MCF 10A (cell line): Measurements from ENCODE around the gene MEI4. TPM values are rescaled to one million over a fixed set of nuclear protein-coding genes. Genes with fewer than 3 reads are reported as not detected.

ENCODE experiments used
- BruUV-seq: library from RNA; stranded (reverse); fragments of 400-500 nt; replicated peaks from 2 replicates; lab custom pipeline; 2021; lab: Mats Ljungman, UMichigan
- CTCF ChIA-PET: fragments of 300-600 bp; sonication (Branson Sonifier 250); formaldehyde crosslinking; extraction: SDS; loops from one replicate; lab custom pipeline; 2021; ENCODE audit warnings: antibody characterized with exemption, inconsistent platforms; lab: Yijun Ruan, JAX
- POLR2A ChIA-PET: fragments of 300-600, 350-650 bp; sonication (Branson Sonifier 250); formaldehyde crosslinking; extraction: SDS; loops from one replicate; lab custom pipeline; 2020; ENCODE audit warnings: antibody characterized with exemption, inconsistent platforms; lab: Yijun Ruan, JAX
- DNase-seq: peaks from one replicate; pipeline ENCODE4 v3.0.0-alpha.2; 2018; ENCODE audit not compliant: unreplicated experiment
- H3K27ac Mint-ChIP-seq: one replicate; pipeline ENCODE4 v1.8.0; 2022; ENCODE audit warnings: mild to moderate bottlenecking, low read depth, mixed read lengths; ENCODE audit not compliant: unreplicated experiment
- H3K27me3 Mint-ChIP-seq: one replicate; pipeline ENCODE4 v1.8.0; 2022; ENCODE audit warnings: mixed read lengths; ENCODE audit not compliant: insufficient read depth, unreplicated experiment
- H3K36me3 Mint-ChIP-seq: one replicate; pipeline ENCODE4 v1.8.0; 2022; ENCODE audit warnings: mild to moderate bottlenecking, moderate library complexity, mixed read lengths; ENCODE audit not compliant: insufficient read depth, unreplicated experiment
- H3K4me1 Mint-ChIP-seq: one replicate; pipeline ENCODE4 v1.8.0; 2022; ENCODE audit warnings: mixed read lengths; ENCODE audit not compliant: insufficient read depth, unreplicated experiment
- H3K4me3 Mint-ChIP-seq: one replicate; pipeline ENCODE4 v1.8.0; 2022; ENCODE audit warnings: mild to moderate bottlenecking, moderate library complexity, mixed read lengths; ENCODE audit not compliant: unreplicated experiment
- H3K9me3 Mint-ChIP-seq: one replicate; pipeline ENCODE4 v1.8.0; 2022; ENCODE audit warnings: mixed read lengths; ENCODE audit not compliant: unreplicated experiment
- CTCF ChIP-seq: fragments of 200-600 bp; IDR thresholded peaks from one replicate; pipeline ENCODE4 v1.8.0; 2022; ENCODE audit warnings: antibody characterized with exemption, mild to moderate bottlenecking; ENCODE audit not compliant: unreplicated experiment
- intact Hi-C: fragments of 100-400 bp; cut with micrococcal nuclease; formaldehyde crosslinking; loops from 2 replicates; pipeline ENCODE4 v1.14.1; 2022
- total RNA-seq: library from RNA; stranded (reverse); gene quantifications from 2 replicates; pipeline ENCODE4 v1.2.3, GENCODE V29; 2022

Gene MEI4
- total RNA-seq, 1 experiment from 2014 or later, result not detected

- H3K4me3 Mint-ChIP-seq, result no peak overlapping the region
- BruUV-seq, result no TSS peak
- H3K4me1 Mint-ChIP-seq, result no peaks in the 10 kb centered on the region
- no peaks in the 10 kb centered on the region for H3K27me3 Mint-ChIP-seq
- no peak for DNase-seq
- intact Hi-C loops, result no loop called here
- TF ChIP-seq CTCF, result no peak
- POLR2A ChIA-PET, result no interaction called here
- peaks cover 22% of the 10 kb centered on the region for H3K9me3 Mint-ChIP-seq
- H3K36me3 Mint-ChIP-seq, result no peaks in the 10 kb centered on the region
- no peak overlapping the region for H3K27ac Mint-ChIP-seq
- CTCF ChIA-PET, result interaction anchor here (0.6 to 0.7 kb wide), 2 partner anchors 13 to 1295 kb away, joined by 3 to 4 read pairs; no protein-coding TSS in a partner anchor
Measured at GRCh38 chr6:77910826-77911225, 258.0 kb downstream of the MEI4 start.

- Mint-ChIP-seq H3K9me3 (no peaks in the 10 kb centered on the region), H3K27me3 (no peaks in the 10 kb centered on the region), H3K27ac (no peak overlapping the region), H3K4me1 (no peaks in the 10 kb centered on the region), H3K4me3 (no peak overlapping the region), H3K36me3 (no peaks in the 10 kb centered on the region)
- peak; percentile 42 for DNase-seq
- POLR2A ChIA-PET, result no interaction called here
- intact Hi-C loops, result loop anchor here (1.0 to 5.0 kb wide), 2 partner anchors 186 to 304 kb away; no protein-coding TSS in a partner anchor
- CTCF ChIA-PET, result interaction anchor here (0.5 to 1.8 kb wide), 8 partner anchors 10 to 460 kb away, joined by 3 to 7 read pairs (median 4); no protein-coding TSS in a partner anchor
- TF ChIP-seq CTCF, result peak; percentile 20
- BruUV-seq, result no TSS peak
Measured at GRCh38 chr6:77926198-77926751, 273.4 kb downstream of the MEI4 start.

GRCh38 chr6:77930382-77930781 lies 277.5 kb downstream of the MEI4 start:
- no peak for TF ChIP-seq CTCF
- no peak for DNase-seq
- BruUV-seq, result no TSS peak
- H3K4me1 Mint-ChIP-seq, result no peaks in the 10 kb centered on the region
- H3K27me3 Mint-ChIP-seq, result no peaks in the 10 kb centered on the region
- no peaks in the 10 kb centered on the region for H3K9me3 Mint-ChIP-seq
- ChIA-PET CTCF (interaction anchor here (0.6 kb wide), 1 partner anchor 1617 kb away, joined by 4 read pairs; no protein-coding TSS in a partner anchor), POLR2A (interaction anchor here (1.3 kb wide), 1 partner anchor 10 kb away, joined by 3 read pairs; no protein-coding TSS in a partner anchor)
- intact Hi-C loops, result no loop called here
- no peaks in the 10 kb centered on the region for H3K36me3 Mint-ChIP-seq
- no peak overlapping the region for H3K4me3 Mint-ChIP-seq
- no peak overlapping the region for H3K27ac Mint-ChIP-seq

- H3K36me3 Mint-ChIP-seq, result no peaks in the 10 kb centered on the region
- intact Hi-C loops, result no loop called here
- BruUV-seq, result no TSS peak
- no peak overlapping the region for H3K4me3 Mint-ChIP-seq
- no peak for TF ChIP-seq CTCF
- no peaks in the 10 kb centered on the region for H3K9me3 Mint-ChIP-seq
- ChIA-PET CTCF (interaction anchor here (0.7 kb wide), 1 partner anchor 102 kb away, joined by 3 read pairs; no protein-coding TSS in a partner anchor), POLR2A (no interaction called here)
- DNase-seq, result no peak
- H3K27ac Mint-ChIP-seq, result no peak overlapping the region
- H3K27me3 Mint-ChIP-seq, result no peaks in the 10 kb centered on the region
- H3K4me1 Mint-ChIP-seq, result no peaks in the 10 kb centered on the region
Measured at GRCh38 chr6:77930952-77931351, 278.1 kb downstream of the MEI4 start.
